C4-2B (cell line): ENCODE data around the gene IRF1.

Experiments
- CTCF ChIP-seq: fragments of 450-650 bp; conservative IDR thresholded peaks from 2 replicates; pipeline ENCODE4 v1.5.1; 2017; ENCODE audit warnings: mild to moderate bottlenecking
- ZFX ChIP-seq: fragments of 450-650 bp; IDR thresholded peaks from 2 replicates; pipeline ENCODE4 v1.6.1; 2017

DNA sequence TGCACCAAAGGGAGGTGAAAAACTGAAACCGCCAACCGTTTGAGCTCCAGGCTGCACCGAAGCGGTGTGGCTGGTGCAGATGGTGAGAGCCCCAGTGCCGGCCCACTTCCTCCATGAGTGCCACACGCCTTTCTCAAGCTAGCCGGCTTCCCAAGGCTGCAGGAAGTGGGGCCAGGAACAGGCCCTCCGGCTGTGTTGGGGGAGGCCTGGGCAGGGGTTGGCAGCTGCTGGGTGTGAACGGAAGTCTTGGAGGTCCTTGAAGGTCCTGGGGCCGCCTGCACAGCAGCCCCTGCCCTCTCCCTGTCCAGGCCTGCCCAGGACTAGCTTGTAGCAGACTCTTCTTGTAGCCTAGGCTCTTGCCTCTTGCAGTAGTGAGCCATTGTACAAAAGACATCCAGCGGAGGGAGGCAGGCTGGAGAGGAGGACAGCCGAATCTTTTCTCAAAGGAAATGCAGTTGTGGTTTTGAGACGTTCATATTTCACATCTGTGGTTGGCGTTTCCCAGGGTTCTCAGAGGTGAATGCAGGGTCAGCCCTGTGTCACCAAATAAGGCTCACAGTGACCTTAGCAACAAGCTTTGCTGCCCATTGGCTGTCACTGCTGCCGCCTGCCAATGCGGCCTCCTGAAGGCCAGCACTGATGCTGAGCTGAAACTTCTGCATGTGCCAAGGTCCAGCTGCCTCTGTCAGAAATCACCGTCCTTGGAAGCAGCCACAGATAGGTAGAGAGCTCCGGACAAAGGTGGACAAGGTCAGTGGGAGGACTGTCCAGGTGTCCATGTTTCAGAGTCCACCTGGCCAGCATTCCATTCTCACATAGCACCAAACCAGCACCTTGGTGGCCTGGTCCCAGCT lies 23.9 kb downstream of the IRF1 start:
- TF ChIP-seq CTCF (no peak), ZFX (no peak)
